CD8-positive, alpha-beta memory T cell (primary cell): ENCODE measurements around the gene DENND5A. TPM values are rescaled to one million over a fixed set of nuclear protein-coding genes. Genes with fewer than 3 reads are reported as not detected.
"Not testable (repeated sequence)": the region's sequence is repeated elsewhere in the genome, so short reads cannot be mapped to it uniquely, and the experiment has no call there.

Experiments
- CTCF ChIA-PET: fragments of 350-600 bp; sonication (Branson Sonifier 250); formaldehyde crosslinking; loops from one replicate; lab custom pipeline; 2021; ENCODE audit warnings: antibody characterized with exemption; lab: Charles Lee
- POLR2A ChIA-PET: fragments of 350-600 bp; sonication (Branson Sonifier 250); formaldehyde crosslinking; loops from one replicate; lab custom pipeline; 2021; ENCODE audit warnings: antibody characterized with exemption; lab: Charles Lee
- DNase-seq, 5 donors: peaks; one replicate each; pipeline versions ENCODE4 v3.0.0 to v3.0.0-alpha.2; 2020 to 2022; ENCODE audit warnings: mixed read lengths in 1 of 5
- H3K27ac ChIP-seq: one replicate; pipeline ENCODE4 v1.7.0; 2013; ENCODE audit warnings: low read depth, mild to moderate bottlenecking, low read length, moderate library complexity
- H3K27me3 ChIP-seq: 2 replicates; pipeline ENCODE4 v1.7.0; 2013; ENCODE audit warnings: low read length, mild to moderate bottlenecking; ENCODE audit not compliant: insufficient read depth, poor library complexity, severe bottlenecking
- H3K36me3 ChIP-seq: 2 replicates; pipeline ENCODE4 v1.7.0; 2013; ENCODE audit warnings: mild to moderate bottlenecking, low read length, moderate library complexity; ENCODE audit not compliant: insufficient read depth
- H3K4me1 ChIP-seq: 2 replicates; pipeline ENCODE4 v1.7.0; 2013; ENCODE audit warnings: mild to moderate bottlenecking, low read length, moderate library complexity; ENCODE audit not compliant: insufficient read depth
- H3K4me3 ChIP-seq: 2 replicates; pipeline ENCODE4 v1.7.0; 2013; ENCODE audit warnings: mild to moderate bottlenecking, low read length
- H3K9me3 ChIP-seq: 2 replicates; pipeline ENCODE4 v1.7.0; 2013; ENCODE audit warnings: mild to moderate bottlenecking, low read length
- H3K27ac Mint-ChIP-seq, 8 donors: one replicate each; pipeline ENCODE4 v1.8.0; 2020 to 2021; ENCODE audit warnings: mixed read lengths in 8 of 8, mild to moderate bottlenecking in 6 of 8, inconsistent platforms in 3 of 8, moderate library complexity in 3 of 8
- H3K27me3 Mint-ChIP-seq, 2 donors: one replicate each; pipeline ENCODE4 v1.8.0; 2020 to 2021; ENCODE audit warnings: mixed read lengths in 2 of 2, mild to moderate bottlenecking in 1 of 2, moderate library complexity in 1 of 2
- H3K36me3 Mint-ChIP-seq, 3 donors: one replicate each; pipeline ENCODE4 v1.8.0; 2020 to 2021; ENCODE audit warnings: mixed read lengths in 3 of 3, inconsistent platforms in 1 of 3, mild to moderate bottlenecking in 1 of 3
- H3K4me1 Mint-ChIP-seq, 3 donors: one replicate each; pipeline ENCODE4 v1.8.0; 2020 to 2021; ENCODE audit warnings: mixed read lengths in 3 of 3, inconsistent platforms in 1 of 3, mild to moderate bottlenecking in 1 of 3
- H3K4me3 Mint-ChIP-seq, 7 donors: one replicate each; pipeline ENCODE4 v1.8.0; 2020 to 2021; ENCODE audit warnings: mixed read lengths in 7 of 7, mild to moderate bottlenecking in 6 of 7, moderate library complexity in 4 of 7, inconsistent platforms in 2 of 7
- H3K9me3 Mint-ChIP-seq, 5 donors: one replicate each; pipeline ENCODE4 v1.8.0; 2020 to 2022; ENCODE audit warnings: mixed read lengths in 5 of 5, mild to moderate bottlenecking in 3 of 5, moderate library complexity in 2 of 5, inconsistent platforms in 1 of 5
- polyA plus RNA-seq: library from polyadenylated mRNA; unstranded; fragments of 300-500 nt; fragmentation: Illumina TruSeq; gene quantifications from one replicate; pipeline ENCODE4 v1.2.3, GENCODE V29; 2021
- total RNA-seq, 2 experiments: library from RNA; stranded (reverse); gene quantifications; one replicate each; pipeline ENCODE4 v1.2.3, GENCODE V29; 2021

DENND5A gene
- total and polyA plus RNA-seq, 3 experiments from 2014 or later = 13.1 to 27.9 (median 25.8) TPM

GRCh38 chr11:9118277-9118676, 146.9 kb downstream of the DENND5A start:
- peaks cover 0 to 4% (median 0%) of the 10 kb centered on the region in 3 donors for H3K36me3 Mint-ChIP-seq
- DNase-seq = no peak
- H3K27me3 ChIP-seq = no peaks in the 10 kb centered on the region
- H3K9me3 ChIP-seq = no peaks in the 10 kb centered on the region
- H3K27ac Mint-ChIP-seq = no peak overlapping the region
- ChIA-PET POLR2A (no interaction called here), CTCF (interaction anchor here (0.8 to 1.8 kb wide), 3 partner anchors 9 to 416 kb away, joined by 3 to 6 read pairs (median 4); no protein-coding TSS in a partner anchor)
- H3K27ac ChIP-seq = no peak overlapping the region
- no peaks in the 10 kb centered on the region for H3K4me1 ChIP-seq
- no peaks in the 10 kb centered on the region for H3K36me3 ChIP-seq
- peaks cover under 1 to 2% (median 1%) of the 10 kb centered on the region in 5 donors for H3K9me3 Mint-ChIP-seq
- H3K4me1 Mint-ChIP-seq = no peaks in the 10 kb centered on the region
- H3K4me3 Mint-ChIP-seq = no peak overlapping the region
- H3K27me3 Mint-ChIP-seq = peaks cover 7 to 11% of the 10 kb centered on the region in 2 donors
- no peak overlapping the region for H3K4me3 ChIP-seq

- Histone ChIP-seq H3K4me3 (no peak overlapping the region), H3K36me3 (no peaks in the 10 kb centered on the region), H3K27ac (no peak overlapping the region), H3K4me1 (no peaks in the 10 kb centered on the region), H3K27me3 (no peaks in the 10 kb centered on the region), H3K9me3 (no peaks in the 10 kb centered on the region)
- no peak for DNase-seq
- Mint-ChIP-seq H3K4me3 (no peak overlapping the region), H3K4me1 (no peaks in the 10 kb centered on the region), H3K27me3 (peaks cover 0 to 7% of the 10 kb centered on the region in 2 donors), H3K9me3 (peaks cover 13 to 16% (median 14%) of the 10 kb centered on the region in 5 donors), H3K27ac (no peak overlapping the region), H3K36me3 (peaks cover 0 to 12% (median 0%) of the 10 kb centered on the region in 3 donors)
- ChIA-PET CTCF (no interaction called here), POLR2A (no interaction called here)
Observed at GRCh38 chr11:9112075-9112474, 153.1 kb downstream of the DENND5A start.

GRCh38 chr11:9109858-9110731, 155.1 kb downstream of the DENND5A start:
- peaks cover 0 to 14% (median 0%) of the 10 kb centered on the region in 3 donors for H3K36me3 Mint-ChIP-seq
- no peaks in the 10 kb centered on the region for H3K27me3 ChIP-seq
- no peaks in the 10 kb centered on the region for H3K9me3 ChIP-seq
- POLR2A ChIA-PET = no interaction called here
- no peak overlapping the region for H3K4me3 ChIP-seq
- H3K4me3 Mint-ChIP-seq = no peak overlapping the region
- H3K27ac Mint-ChIP-seq = no peak overlapping the region
- CTCF ChIA-PET = interaction anchor here (0.9 kb wide), 1 partner anchor 28 kb away, joined by 3 read pairs; no protein-coding TSS in a partner anchor
- H3K36me3 ChIP-seq = no peaks in the 10 kb centered on the region
- no peaks in the 10 kb centered on the region for H3K4me1 ChIP-seq
- H3K9me3 Mint-ChIP-seq = peaks cover 13 to 16% (median 14%) of the 10 kb centered on the region in 5 donors
- H3K27me3 Mint-ChIP-seq = peaks cover 0 to 11% of the 10 kb centered on the region in 2 donors
- no peak overlapping the region for H3K27ac ChIP-seq
- no peaks in the 10 kb centered on the region for H3K4me1 Mint-ChIP-seq
- DNase-seq = no peak

GRCh38 chr11:9104580-9104979, 160.6 kb downstream of the DENND5A start:
- H3K36me3 Mint-ChIP-seq = peaks cover 0 to 2% (median 0%) of the 10 kb centered on the region in 3 donors
- ChIA-PET CTCF (no interaction called here), POLR2A (no interaction called here)
- DNase-seq = no peak
- no peak overlapping the region for H3K27ac ChIP-seq
- no peak overlapping the region for H3K4me3 ChIP-seq
- H3K4me1 ChIP-seq = no peaks in the 10 kb centered on the region
- no peaks in the 10 kb centered on the region for H3K27me3 ChIP-seq
- H3K36me3 ChIP-seq = no peaks in the 10 kb centered on the region
- H3K4me1 Mint-ChIP-seq = no peaks in the 10 kb centered on the region
- no peaks in the 10 kb centered on the region for H3K9me3 Mint-ChIP-seq
- no peak overlapping the region for H3K27ac Mint-ChIP-seq
- peaks cover 0 to 32% of the 10 kb centered on the region in 2 donors for H3K27me3 Mint-ChIP-seq
- no peaks in the 10 kb centered on the region for H3K9me3 ChIP-seq
- H3K4me3 Mint-ChIP-seq = no peak overlapping the region

DNA sequence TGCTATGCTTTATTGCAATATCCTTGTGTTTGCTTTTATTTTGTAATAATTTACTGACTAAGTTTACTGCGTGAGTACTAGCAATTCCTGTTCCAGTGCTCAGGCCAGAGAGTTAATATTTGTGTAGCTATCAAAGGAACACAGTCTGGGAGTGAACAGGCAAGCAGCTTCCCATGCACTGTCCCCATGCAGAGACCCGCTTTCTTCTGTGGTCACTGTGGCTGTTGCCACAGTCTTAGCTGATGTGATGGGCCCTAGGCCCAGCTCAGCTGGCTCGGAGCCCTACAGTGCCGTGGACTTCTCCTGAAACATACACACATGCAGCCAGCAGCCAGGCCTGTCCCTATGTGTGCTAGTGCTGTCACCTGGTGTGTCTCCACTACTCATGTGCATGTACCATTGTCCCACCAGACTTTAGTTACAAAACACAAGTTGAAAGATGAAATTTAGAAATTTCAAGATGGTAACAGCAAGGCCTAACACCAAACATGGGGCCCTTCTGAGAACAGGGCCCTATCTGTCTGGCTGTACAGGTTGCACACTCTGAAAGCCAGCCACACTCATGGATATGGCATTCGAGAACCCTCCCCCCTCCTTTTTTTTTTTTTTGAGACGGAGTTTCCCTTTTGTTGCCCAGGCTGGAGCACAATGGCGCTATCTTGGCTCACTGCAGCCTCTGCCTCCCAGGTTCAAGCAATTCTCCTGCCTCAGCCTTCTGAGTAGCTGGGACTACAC, 161.4 kb downstream of the DENND5A start:
- CTCF ChIA-PET = no interaction called here
- no peak overlapping the region for H3K27ac ChIP-seq
- no peak overlapping the region for H3K27ac Mint-ChIP-seq

GRCh38 chr11:9099617-9100016, 165.5 kb downstream of the DENND5A start:
- POLR2A ChIA-PET = interaction anchor here (0.7 kb wide), 1 partner anchor 260 kb away, joined by 5 read pairs; no protein-coding TSS in a partner anchor

More for the DNA sequence above, 161.4 kb downstream of the DENND5A start:
- DNase-seq = no peak
- no peaks in the 10 kb centered on the region for H3K36me3 ChIP-seq
- no peaks in the 10 kb centered on the region for H3K4me1 ChIP-seq
- Mint-ChIP-seq H3K9me3 (no peaks in the 10 kb centered on the region), H3K36me3 (peaks cover 0 to 2% (median 0%) of the 10 kb centered on the region in 3 donors), H3K27me3 (peaks cover 0 to 31% of the 10 kb centered on the region in 2 donors), H3K4me3 (no peak overlapping the region), H3K4me1 (no peaks in the 10 kb centered on the region)
- POLR2A ChIA-PET = no interaction called here
- H3K4me3 ChIP-seq = no peak overlapping the region
- H3K9me3 ChIP-seq = no peaks in the 10 kb centered on the region
- no peaks in the 10 kb centered on the region for H3K27me3 ChIP-seq

GRCh38 chr11:9098455-9098854, 166.7 kb downstream of the DENND5A start:
- DNase-seq, CTCF ChIA-PET, POLR2A ChIA-PET, H3K4me3 Mint-ChIP-seq, H3K9me3 Mint-ChIP-seq, H3K36me3 Mint-ChIP-seq, H3K27me3 ChIP-seq, H3K9me3 ChIP-seq, H3K4me3 ChIP-seq, H3K4me1 ChIP-seq, H3K36me3 ChIP-seq, H3K27ac ChIP-seq, H3K27ac Mint-ChIP-seq, H3K4me1 Mint-ChIP-seq: not testable (repeated sequence)
- peaks cover 10 to 46% of the 10 kb centered on the region in 2 donors for H3K27me3 Mint-ChIP-seq

More at GRCh38 chr11:9099617-9100016, 165.5 kb downstream of the DENND5A start:
- no peak for DNase-seq
- Histone ChIP-seq H3K9me3 (no peaks in the 10 kb centered on the region), H3K4me1 (no peaks in the 10 kb centered on the region), H3K36me3 (no peaks in the 10 kb centered on the region), H3K27ac (no peak overlapping the region), H3K4me3 (no peak overlapping the region), H3K27me3 (no peaks in the 10 kb centered on the region)
- Mint-ChIP-seq H3K4me3 (no peak overlapping the region), H3K9me3 (no peaks in the 10 kb centered on the region), H3K27ac (no peak overlapping the region), H3K4me1 (no peaks in the 10 kb centered on the region), H3K27me3 (peaks cover 5 to 45% of the 10 kb centered on the region in 2 donors), H3K36me3 (no peaks in the 10 kb centered on the region)
- CTCF ChIA-PET = no interaction called here
